Endothelial cell (in vitro differentiated cells): ENCODE results near the gene SENP2. TPM values are rescaled to one million over a fixed set of nuclear protein-coding genes. Genes with fewer than 3 reads are reported as not detected.

Experiments used
- DNase-seq: peaks from one replicate; pipeline ENCODE4 v3.0.0; 2021; ENCODE audit warnings: low spot score
- H3K27ac Mint-ChIP-seq: one replicate; pipeline ENCODE4 v1.8.0; 2021; ENCODE audit warnings: mixed read lengths, inconsistent platforms; ENCODE audit not compliant: unreplicated experiment
- H3K27me3 Mint-ChIP-seq: one replicate; pipeline ENCODE4 v1.8.0; 2021; ENCODE audit warnings: mild to moderate bottlenecking, moderate library complexity, mixed read lengths, inconsistent platforms; ENCODE audit not compliant: unreplicated experiment
- H3K36me3 Mint-ChIP-seq: one replicate; pipeline ENCODE4 v1.8.0; 2021; ENCODE audit warnings: mild to moderate bottlenecking, low read depth, mixed read lengths, inconsistent platforms; ENCODE audit not compliant: unreplicated experiment
- H3K4me1 Mint-ChIP-seq: one replicate; pipeline ENCODE4 v1.8.0; 2021; ENCODE audit warnings: mild to moderate bottlenecking, mixed read lengths, inconsistent platforms; ENCODE audit not compliant: unreplicated experiment
- H3K4me3 Mint-ChIP-seq: one replicate; pipeline ENCODE4 v1.8.0; 2021; ENCODE audit warnings: mild to moderate bottlenecking, mixed read lengths, inconsistent platforms; ENCODE audit not compliant: unreplicated experiment
- H3K9me3 Mint-ChIP-seq: one replicate; pipeline ENCODE4 v1.8.0; 2021; ENCODE audit warnings: mixed read lengths, inconsistent platforms; ENCODE audit not compliant: unreplicated experiment
- total RNA-seq: library from RNA; stranded (reverse); fragmentation: NEBNext Ultra II Directional; extraction: Animal tissue kit (Norgen Biotek cat#: 25700); gene quantifications from one replicate; pipeline ENCODE4 v1.2.1, GENCODE V29; 2021; ENCODE audit not compliant: unreplicated experiment
- TF ChIP-seq, protein P1 (sequence below): fragments of 200-600 bp; sonication (generic); IDR thresholded peaks from one replicate; pipeline ENCODE4 v1.5.0; 2021; ENCODE audit warnings: antibody characterized with exemption; ENCODE audit not compliant: unreplicated experiment

Gene SENP2
- total RNA-seq, 1 donor from 2014 or later = 34.0 TPM

DNA sequence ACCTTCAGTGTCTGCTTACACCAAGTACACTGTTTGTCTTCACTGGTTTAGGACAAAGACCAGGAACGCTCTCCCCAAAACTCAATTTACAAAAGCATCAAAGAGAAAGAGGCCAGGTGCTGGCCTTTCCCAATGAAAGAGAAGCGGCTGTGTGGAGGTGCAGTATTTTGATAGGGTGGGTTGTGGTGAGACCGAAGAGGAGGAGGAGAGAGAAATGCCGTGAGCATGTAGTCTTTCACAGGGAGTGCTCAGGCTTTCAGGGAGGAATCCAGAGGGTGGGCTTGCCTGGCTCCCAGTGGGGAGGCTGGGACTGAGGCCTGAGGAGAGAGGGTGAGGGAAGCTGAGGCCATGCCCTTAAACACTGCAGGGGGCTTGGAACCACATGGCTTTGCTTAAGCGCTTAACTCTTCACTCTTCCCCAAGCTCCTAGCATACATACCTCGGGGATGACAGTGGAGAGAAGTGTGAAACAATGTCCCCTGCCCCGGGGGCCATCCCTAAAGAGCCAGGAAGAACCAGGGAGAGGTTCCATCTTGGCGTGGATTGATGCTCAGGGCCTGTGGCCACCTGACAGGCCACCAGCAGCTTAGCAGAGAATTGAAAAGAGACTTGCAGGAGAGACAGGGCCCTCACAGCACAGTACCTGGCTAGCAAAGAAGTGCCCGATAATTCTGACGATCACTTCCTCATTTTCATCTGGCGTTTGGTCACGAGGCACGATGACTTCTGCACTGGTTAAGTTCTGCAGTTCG lies 60.5 kb downstream of the SENP2 start:
- H3K36me3 Mint-ChIP-seq = peaks cover 62% of the 10 kb centered on the region
- TF ChIP-seq, protein P1, sequence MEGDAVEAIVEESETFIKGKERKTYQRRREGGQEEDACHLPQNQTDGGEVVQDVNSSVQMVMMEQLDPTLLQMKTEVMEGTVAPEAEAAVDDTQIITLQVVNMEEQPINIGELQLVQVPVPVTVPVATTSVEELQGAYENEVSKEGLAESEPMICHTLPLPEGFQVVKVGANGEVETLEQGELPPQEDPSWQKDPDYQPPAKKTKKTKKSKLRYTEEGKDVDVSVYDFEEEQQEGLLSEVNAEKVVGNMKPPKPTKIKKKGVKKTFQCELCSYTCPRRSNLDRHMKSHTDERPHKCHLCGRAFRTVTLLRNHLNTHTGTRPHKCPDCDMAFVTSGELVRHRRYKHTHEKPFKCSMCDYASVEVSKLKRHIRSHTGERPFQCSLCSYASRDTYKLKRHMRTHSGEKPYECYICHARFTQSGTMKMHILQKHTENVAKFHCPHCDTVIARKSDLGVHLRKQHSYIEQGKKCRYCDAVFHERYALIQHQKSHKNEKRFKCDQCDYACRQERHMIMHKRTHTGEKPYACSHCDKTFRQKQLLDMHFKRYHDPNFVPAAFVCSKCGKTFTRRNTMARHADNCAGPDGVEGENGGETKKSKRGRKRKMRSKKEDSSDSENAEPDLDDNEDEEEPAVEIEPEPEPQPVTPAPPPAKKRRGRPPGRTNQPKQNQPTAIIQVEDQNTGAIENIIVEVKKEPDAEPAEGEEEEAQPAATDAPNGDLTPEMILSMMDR = no peak
- H3K27me3 Mint-ChIP-seq = peaks cover 20% of the 10 kb centered on the region
- H3K27ac Mint-ChIP-seq = no peak overlapping the region
- no peak for DNase-seq
- H3K4me1 Mint-ChIP-seq = peaks cover 1% of the 10 kb centered on the region
- H3K4me3 Mint-ChIP-seq = peak overlapping the region; percentile 76
- H3K9me3 Mint-ChIP-seq = no peaks in the 10 kb centered on the region

DNA sequence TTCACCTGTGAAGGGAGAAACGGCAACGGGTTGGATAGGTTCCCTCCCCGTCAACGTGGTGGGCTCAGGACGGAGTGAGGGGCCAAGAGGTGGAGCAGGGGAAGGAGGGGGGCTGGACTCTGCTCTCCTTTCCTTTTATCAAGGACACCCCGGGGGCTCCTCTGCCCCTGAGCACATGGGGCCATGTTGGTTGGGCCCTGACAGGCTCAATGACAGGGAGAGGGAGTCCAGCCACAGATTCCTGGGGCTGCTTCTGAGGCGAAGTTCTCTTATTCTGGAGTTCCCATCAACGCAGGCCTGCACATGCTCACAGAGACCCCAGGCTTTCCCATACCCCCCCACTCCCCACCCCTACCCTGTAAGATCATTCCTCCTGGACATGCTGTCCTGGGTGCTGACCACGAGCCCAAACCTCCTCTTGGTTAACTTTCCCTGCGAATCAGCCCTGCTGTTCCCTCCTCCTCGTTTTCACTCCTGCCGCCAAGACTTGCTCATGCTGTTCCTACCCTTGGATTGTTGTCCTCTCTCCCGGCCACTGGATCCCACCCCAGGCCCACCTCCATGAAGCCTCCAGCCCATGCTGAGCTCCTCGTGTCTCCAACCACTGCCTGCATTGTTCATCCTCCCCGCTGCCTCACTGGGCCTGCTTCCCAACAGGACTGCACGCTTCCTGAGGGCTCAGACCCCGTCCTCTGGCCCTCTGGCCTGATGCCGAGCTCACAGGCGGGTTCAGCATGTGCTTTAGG lies 61.2 kb downstream of the SENP2 start:
- Mint-ChIP-seq H3K4me1 (peaks cover 3% of the 10 kb centered on the region), H3K4me3 (peak overlapping the region; percentile 42), H3K27me3 (peaks cover 19% of the 10 kb centered on the region), H3K27ac (no peak overlapping the region), H3K9me3 (no peaks in the 10 kb centered on the region), H3K36me3 (peaks cover 65% of the 10 kb centered on the region)
- TF ChIP-seq, protein P1 = no peak
- no peak for DNase-seq

DNA sequence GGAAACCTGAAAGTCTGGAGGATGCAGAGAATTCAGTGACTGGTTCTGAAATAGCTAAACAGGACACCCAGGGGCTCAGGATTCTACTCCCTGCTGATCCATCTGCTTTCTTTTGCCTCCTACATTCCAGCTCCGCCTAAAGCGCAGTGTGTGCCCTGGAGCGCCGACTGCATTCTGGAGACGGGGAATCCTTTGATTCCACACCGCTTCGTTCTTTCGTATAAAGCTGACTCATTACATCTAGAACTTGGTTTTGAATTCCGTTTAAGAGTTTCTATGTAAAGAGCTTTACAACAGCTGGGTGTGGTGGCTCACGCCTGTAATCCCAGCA lies 61.8 kb downstream of the SENP2 start:
- Mint-ChIP-seq H3K36me3 (peaks cover 69% of the 10 kb centered on the region), H3K4me1 (peaks cover 3% of the 10 kb centered on the region), H3K9me3 (no peaks in the 10 kb centered on the region), H3K27me3 (peaks cover 24% of the 10 kb centered on the region), H3K4me3 (no peak overlapping the region), H3K27ac (no peak overlapping the region)
- TF ChIP-seq, protein P1 = no peak
- DNase-seq = no peak

DNA sequence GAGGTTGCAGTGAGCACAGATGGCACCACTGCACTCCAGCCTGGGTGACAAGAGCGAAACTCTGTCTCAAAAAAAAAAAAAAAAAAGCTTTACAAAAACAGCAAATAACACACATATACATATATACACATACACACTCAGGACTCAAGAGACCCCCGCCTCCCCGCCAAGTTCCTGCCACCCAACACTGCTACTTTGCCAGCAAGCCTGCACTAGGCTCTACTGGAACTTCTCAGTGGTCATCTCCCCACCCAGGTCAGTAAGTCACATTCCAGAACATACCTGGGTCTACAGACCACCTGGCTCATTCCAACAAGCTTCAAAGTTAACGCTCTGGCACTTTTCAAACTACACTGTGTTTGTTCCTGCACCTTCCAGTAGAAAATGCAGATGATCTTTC lies 62.3 kb downstream of the SENP2 start:
- Mint-ChIP-seq H3K9me3 (no peaks in the 10 kb centered on the region), H3K4me3 (peak overlapping the region; percentile 80), H3K36me3 (peaks cover 70% of the 10 kb centered on the region), H3K4me1 (peaks cover 3% of the 10 kb centered on the region), H3K27ac (no peak overlapping the region), H3K27me3 (peaks cover 24% of the 10 kb centered on the region)
- no peak for DNase-seq
- TF ChIP-seq, protein P1 = no peak

DNA sequence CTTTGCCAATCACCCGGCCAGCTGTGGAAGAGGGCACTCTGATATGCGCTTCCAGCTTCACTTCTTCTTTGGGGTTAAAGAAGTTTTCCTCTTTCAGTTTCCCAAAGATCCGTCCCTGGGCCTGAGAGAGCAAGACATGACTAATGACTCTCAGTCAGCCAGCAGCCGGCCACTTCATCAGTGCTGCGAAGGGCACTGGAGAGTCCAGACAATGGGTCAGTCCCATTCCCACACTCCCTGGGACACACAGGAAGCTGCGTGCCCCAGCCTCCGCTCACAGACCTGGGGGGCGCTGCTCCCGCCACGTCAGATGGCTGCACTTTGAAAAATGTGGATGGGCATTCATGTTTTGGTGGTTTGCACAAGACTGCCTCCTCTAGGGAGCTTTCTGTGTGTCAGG lies 63.3 kb downstream of the SENP2 start:
- TF ChIP-seq, protein P1 = no peak
- Mint-ChIP-seq H3K27ac (no peak overlapping the region), H3K27me3 (peaks cover 24% of the 10 kb centered on the region), H3K36me3 (peaks cover 70% of the 10 kb centered on the region), H3K9me3 (no peaks in the 10 kb centered on the region), H3K4me3 (no peak overlapping the region), H3K4me1 (peaks cover 3% of the 10 kb centered on the region)
- no peak for DNase-seq
